ENCODE measurements around the gene PIGL. TPM values are rescaled to one million over a fixed set of nuclear protein-coding genes. Genes with fewer than 3 reads are reported as not detected.
A peak's percentile ranks its signal among the peaks of the same experiment; 100 is the strongest.

The PIGL gene
- total RNA-seq, 4 donors from 2014 or later, result 42.4 to 87.6 (median 66.1) TPM

DNA sequence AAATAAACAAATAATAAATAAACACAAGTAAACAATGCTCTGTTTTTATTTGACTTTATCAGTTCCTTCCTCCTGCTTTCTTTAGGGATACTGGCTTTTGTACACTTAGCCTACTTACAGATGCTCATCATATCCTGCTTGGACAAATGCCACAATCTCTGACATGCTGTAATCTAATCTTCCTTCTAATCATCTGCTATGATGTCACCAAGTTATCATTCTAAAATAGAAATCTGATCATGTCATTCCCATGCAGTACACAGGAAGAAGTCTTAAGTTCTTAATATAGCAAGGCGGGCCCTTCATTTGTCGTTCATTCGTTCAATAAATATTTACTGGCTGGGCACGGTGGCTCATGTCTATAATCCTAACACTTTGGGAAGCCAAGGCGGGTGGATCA, 154.7 kb downstream of the PIGL start:
- Histone ChIP-seq H3K27me3 (peaks cover 0 to 7% of the 10 kb centered on the region in 2 donors), H3K4me3 (no peak overlapping the region), H3K36me3 (no peaks in the 10 kb centered on the region), H3K27ac (no peak overlapping the region), H3K9me3 (no peaks in the 10 kb centered on the region), H3K4me1 (no peaks in the 10 kb centered on the region)
- no peak for DNase-seq (ENCODE audit: low spot score in 2 of 2)
- 73 to 76% methylated on average over 5 of the region's 5 CpGs for WGBS, 2 donors
- TF ChIP-seq POLR2A (IDR thresholded peaks at IDR 0.05) (no peak), EP300 (IDR thresholded peaks at IDR 0.05) (no peak)
- TF ChIP-seq, protein P1, sequence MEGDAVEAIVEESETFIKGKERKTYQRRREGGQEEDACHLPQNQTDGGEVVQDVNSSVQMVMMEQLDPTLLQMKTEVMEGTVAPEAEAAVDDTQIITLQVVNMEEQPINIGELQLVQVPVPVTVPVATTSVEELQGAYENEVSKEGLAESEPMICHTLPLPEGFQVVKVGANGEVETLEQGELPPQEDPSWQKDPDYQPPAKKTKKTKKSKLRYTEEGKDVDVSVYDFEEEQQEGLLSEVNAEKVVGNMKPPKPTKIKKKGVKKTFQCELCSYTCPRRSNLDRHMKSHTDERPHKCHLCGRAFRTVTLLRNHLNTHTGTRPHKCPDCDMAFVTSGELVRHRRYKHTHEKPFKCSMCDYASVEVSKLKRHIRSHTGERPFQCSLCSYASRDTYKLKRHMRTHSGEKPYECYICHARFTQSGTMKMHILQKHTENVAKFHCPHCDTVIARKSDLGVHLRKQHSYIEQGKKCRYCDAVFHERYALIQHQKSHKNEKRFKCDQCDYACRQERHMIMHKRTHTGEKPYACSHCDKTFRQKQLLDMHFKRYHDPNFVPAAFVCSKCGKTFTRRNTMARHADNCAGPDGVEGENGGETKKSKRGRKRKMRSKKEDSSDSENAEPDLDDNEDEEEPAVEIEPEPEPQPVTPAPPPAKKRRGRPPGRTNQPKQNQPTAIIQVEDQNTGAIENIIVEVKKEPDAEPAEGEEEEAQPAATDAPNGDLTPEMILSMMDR (IDR thresholded peaks at IDR 0.05), result no peak

DNA sequence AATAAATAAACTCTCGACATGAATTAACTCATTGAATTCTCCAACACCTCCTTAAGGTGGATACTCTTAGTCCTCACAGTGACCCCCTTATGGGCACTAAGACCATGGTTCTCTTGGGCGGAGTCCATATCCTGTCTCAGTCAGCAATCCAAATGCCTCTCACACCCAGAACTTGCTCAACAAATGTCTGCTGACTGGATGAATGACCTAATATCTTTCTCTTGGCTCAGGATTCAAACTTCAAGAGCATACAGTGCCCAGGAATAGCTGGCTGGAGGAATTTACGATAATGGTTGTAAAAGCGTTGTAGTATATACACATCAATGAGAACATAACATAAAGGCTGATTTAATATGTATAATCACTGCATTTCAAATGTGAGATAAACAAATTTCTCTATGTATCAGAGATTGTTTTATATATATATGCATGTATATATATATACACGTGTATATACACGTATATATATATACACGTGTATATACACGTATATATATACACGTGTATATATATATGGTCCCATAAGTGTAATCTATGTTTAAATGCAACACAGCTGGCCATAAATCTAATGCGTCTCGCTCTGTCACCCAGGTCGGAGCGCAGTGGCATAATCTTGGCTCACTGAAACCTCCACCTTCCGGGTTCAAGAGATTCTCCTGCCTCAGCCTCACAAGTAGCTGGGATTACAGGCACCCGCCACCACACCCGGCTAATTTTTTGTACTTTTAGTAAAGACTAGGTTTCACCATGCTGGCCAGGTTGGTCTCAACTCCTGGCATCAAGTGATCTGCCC, 157.3 kb downstream of the PIGL start:
- WGBS, 2 donors, result 84 to 86% methylated on average over 16 of the region's 16 CpGs
- Histone ChIP-seq H3K27me3 (peaks cover 0 to 7% of the 10 kb centered on the region in 2 donors), H3K4me1 (peaks cover 0 to 14% (median 0%) of the 10 kb centered on the region in 4 donors), H3K27ac (no peak overlapping the region), H3K4me3 (no peak overlapping the region), H3K9me3 (no peaks in the 10 kb centered on the region), H3K36me3 (no peaks in the 10 kb centered on the region)
- TF ChIP-seq EP300 (IDR thresholded peaks at IDR 0.05) (peak in 1 of 2 donors; percentile 65), POLR2A (IDR thresholded peaks at IDR 0.05) (no peak)
- DNase-seq (ENCODE audit: low spot score in 2 of 2), result peak in 1 of 2 donors; percentile 56

Small RNA genes lying within 50 kb of the gene (small RNA-seq; reads per million reads assigned to genes)
- gene MIR1288, result not detected

Other genes starting within 250 kb of the PIGL start
- gene ZSWIM7, start 217.5 kb upstream of the PIGL start, total RNA-seq, result 10 to 100 TPM in 3 of 4 donors, 1 to 10 TPM in 1; 7.0 to 31.2 (median 17.4) TPM
- 100 to 1,000 TPM in 3 of 4 donors, 10 to 100 TPM in 1; 88.3 to 152 (median 124) TPM for gene TTC19, start 217.4 kb upstream of the PIGL start, total RNA-seq
- gene NCOR1, start 1.7 kb upstream of the PIGL start, total RNA-seq, result 100 to 1,000 TPM; 115 to 248 (median 169) TPM
- gene CENPV, start 136.3 kb downstream of the PIGL start, total RNA-seq, result 10 to 100 TPM in 3 of 4 donors, 1 to 10 TPM in 1; 8.5 to 23.1 (median 12.8) TPM
- gene UBB, start 163.9 kb downstream of the PIGL start, total RNA-seq, result 100 to 1,000 TPM; 435 to 666 (median 472) TPM
- 10 to 100 TPM; 10.5 to 19.9 (median 16.9) TPM for gene TRPV2, start 198.4 kb downstream of the PIGL start, total RNA-seq

All from tibial nerve (tissue), 4 donors.